RPMI8226 (cell line): Measurements from ENCODE around the gene CADM2.
"Not testable (repeated sequence)": the region's sequence is repeated elsewhere in the genome, so short reads cannot be mapped to it uniquely, and the experiment has no call there.

Source experiments
- DNase-seq: peaks from one replicate; pipeline ENCODE4 v3.0.0-alpha.2; 2015

CADM2 gene

GRCh38 chr3:84958495-84959469, at the start of gene CADM2:
CADM2 (plus strand) TSS chr3:84958989.
- peak; percentile 77 for DNase-seq

- DNase-seq = not testable (repeated sequence)
Observed at GRCh38 chr3:84918592-84918991, 40.2 kb upstream of the CADM2 start.

GRCh38 chr3:84922682-84923081, 36.1 kb upstream of the CADM2 start:
- DNase-seq = no peak

GRCh38 chr3:84925571-84925970, 33.2 kb upstream of the CADM2 start:
- DNase-seq = no peak

- DNase-seq = no peak
Observed at GRCh38 chr3:84943379-84943778, 15.4 kb upstream of the CADM2 start.

GRCh38 chr3:84946240-84946639, 12.5 kb upstream of the CADM2 start:
- no peak for DNase-seq

- no peak for DNase-seq
Observed at GRCh38 chr3:84959470-84960271, 882 bp downstream of the CADM2 start.

- DNase-seq = no peak
Observed at GRCh38 chr3:84960581-84960980, 1.8 kb downstream of the CADM2 start.

- no peak for DNase-seq
Observed at GRCh38 chr3:84961011-84961410, 2.2 kb downstream of the CADM2 start.

GRCh38 chr3:84961521-84962255, 2.9 kb downstream of the CADM2 start:
- DNase-seq = no peak

DNA sequence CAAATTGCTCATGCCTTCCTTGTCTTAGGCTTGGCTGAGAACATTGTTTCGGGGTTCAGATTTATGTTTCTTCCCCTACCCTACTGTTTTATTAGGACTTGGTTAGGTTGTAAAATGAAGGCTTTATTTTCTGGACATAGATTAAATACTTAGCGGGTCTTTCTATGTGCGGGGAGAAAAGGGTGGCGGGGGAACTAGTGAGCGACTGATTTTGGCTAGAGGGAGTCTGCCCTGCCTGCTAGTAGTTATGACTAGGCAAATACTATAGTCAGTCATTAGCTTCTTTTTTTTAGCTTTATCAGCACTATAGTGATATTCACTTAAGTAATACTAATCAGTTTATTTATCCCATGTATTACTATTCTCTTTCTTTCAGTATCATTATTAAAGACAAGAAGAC, 3.6 kb downstream of the CADM2 start:
- no peak for DNase-seq

DNA sequence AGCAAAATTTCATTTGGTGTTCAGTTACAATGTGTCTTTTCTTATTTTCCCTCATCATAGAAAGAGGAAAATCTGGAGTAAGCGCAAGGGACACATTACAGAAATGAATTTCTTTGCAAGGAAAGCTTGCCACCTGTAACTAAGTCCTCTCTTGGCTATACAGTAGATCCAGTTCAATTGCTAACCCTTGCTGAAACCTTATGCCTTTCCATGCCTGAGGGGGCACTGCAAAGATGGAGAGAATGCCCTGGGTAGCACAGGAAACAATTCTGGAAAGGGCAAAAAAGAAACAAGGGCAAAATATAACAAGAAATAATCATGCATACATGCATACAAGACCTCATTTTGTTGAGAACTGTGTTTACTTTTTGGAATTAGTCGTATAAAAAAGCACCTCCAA, 4.3 kb downstream of the CADM2 start:
- DNase-seq = no peak

- DNase-seq = peak; percentile 9
Observed at GRCh38 chr3:84965141-84965540, 6.4 kb downstream of the CADM2 start.

DNA sequence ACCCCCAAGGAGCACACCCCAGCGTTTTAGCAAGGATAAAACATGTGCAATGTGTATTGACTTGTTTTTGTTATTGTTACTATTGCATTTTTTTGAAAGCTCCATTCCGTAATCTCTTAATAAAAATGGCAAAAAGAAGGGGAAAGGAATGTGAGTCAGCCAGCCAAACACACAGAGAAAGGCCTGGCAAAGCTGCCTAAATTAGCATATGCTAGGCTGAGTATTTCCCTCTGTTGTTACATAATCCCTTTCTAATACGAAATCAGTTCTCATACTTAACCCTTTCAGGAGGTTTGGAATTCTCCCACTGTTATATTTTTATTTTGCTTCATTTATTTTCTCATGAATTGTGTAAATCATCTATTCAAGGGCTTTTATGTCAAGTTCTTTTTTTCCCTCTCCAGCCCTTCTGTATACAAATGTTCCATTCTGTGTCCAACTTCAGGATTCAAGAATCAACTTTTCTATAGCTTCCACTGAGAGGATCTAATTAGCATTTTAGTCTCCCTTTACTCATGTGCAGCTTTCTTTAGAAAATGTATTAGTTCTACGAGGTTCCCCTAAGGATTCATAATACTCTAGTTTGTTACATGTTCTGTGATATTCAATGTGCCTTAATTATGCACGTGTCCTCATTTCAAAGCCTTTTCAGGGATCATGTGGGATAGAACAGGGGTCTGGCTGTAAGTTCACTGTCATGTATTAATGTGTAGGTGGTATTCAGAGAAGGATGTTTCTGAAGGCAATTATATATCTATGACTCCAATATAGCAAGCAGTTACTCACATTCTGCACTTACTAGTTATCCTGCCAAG, 9.2 kb downstream of the CADM2 start:
- DNase-seq = no peak

DNA sequence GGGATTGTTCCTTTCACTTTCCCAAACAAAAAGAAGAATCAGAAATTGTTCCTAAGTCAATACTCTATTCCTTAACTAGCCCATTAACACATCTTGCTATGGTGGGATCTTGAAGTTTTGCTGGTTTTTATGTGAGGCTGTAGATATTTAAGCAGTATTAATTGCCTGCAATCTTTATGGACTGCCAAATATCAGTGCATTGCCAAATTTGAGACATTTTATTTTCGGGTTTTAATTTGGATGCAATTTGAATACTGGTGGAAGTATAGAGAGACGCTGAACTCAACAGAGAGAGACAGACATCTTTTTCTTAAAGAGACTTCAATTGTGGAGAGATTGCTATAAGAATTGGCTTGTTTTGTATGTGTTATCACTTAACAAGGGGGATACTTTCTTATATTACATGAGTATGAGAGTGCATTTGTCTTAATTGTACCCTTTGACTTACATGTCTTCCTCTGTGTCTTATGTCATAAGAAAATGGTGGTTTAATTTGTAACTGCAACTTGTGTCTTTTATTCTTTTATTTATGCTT, 10.0 kb downstream of the CADM2 start:
- no peak for DNase-seq

- DNase-seq = no peak
Observed at GRCh38 chr3:84974347-84974746, 15.6 kb downstream of the CADM2 start.

DNA sequence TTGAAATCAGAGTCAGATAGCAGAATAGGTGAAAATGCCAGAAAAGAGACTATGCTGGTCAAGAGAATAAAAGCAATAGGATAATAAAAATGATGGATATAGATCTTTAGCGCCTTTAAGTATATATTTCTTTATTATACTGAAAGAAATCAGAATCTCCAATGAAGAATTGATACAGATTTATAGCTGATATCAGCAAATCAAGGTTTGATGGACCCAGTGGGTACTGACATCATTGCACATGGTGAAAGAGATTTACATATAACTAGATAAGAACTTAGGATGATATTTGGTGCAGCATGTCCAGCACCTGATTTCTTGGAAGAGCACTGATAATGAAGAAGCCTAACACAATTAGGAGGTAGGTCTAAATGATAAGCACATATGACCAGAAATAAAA, 18.2 kb downstream of the CADM2 start:
- no peak for DNase-seq

DNA sequence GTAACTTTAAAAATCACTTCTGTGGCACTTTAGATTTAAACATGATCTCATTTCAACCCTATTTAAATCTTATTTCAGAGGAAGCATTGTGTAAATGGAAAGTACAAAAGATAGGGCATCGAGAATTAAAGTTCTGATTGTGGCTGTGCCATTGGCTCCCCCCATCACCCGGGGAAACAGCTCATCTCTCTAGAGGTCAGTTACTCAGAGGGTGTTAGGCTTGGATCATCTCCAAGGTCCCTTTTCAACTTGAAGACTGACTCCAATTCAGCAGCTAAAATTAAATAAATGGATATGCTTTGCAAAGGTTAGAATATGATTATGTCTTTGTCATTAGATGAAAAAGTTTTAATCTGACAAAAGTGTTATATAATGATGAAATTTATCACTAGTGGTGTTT, 20.1 kb downstream of the CADM2 start:
- no peak for DNase-seq

- DNase-seq = no peak
Observed at GRCh38 chr3:84980011-84980410, 21.2 kb downstream of the CADM2 start.

- no peak for DNase-seq
Observed at GRCh38 chr3:84980456-84980855, 21.7 kb downstream of the CADM2 start.

DNA sequence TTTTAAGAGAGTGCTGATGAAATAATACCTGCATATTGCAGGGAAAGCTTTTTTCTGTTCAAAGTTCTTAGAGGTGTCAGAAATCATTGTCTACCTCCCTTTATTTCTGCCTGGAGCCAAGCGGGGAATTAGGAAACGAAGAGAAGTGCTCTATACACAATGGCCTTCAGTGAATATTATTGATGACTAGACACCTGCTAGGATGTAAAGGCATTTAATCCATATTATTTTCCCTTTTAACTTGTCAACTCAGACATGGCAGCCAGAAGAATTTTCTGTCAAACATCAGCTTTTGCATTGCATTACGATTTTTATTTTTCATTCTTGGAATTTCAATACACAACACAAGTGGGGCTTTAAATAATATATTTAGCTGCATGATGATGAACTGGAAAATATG, 24.7 kb downstream of the CADM2 start:
- no peak for DNase-seq

- DNase-seq = no peak
Observed at GRCh38 chr3:84984429-84984828, 25.6 kb downstream of the CADM2 start.
